GM19240 (cell line): ENCODE measurements around the gene MTG1.
A peak's percentile ranks its signal among the peaks of the same experiment; 100 is the strongest.
"Not testable (repeated sequence)": the region's sequence is repeated elsewhere in the genome, so short reads cannot be mapped to it uniquely, and the experiment has no call there.

ENCODE experiments used
- DNase-seq: peaks from one replicate; pipeline ENCODE4 v3.0.0; 2011; ENCODE audit warnings: low spot score; ENCODE audit not compliant: insufficient read length

The MTG1 gene

DNA sequence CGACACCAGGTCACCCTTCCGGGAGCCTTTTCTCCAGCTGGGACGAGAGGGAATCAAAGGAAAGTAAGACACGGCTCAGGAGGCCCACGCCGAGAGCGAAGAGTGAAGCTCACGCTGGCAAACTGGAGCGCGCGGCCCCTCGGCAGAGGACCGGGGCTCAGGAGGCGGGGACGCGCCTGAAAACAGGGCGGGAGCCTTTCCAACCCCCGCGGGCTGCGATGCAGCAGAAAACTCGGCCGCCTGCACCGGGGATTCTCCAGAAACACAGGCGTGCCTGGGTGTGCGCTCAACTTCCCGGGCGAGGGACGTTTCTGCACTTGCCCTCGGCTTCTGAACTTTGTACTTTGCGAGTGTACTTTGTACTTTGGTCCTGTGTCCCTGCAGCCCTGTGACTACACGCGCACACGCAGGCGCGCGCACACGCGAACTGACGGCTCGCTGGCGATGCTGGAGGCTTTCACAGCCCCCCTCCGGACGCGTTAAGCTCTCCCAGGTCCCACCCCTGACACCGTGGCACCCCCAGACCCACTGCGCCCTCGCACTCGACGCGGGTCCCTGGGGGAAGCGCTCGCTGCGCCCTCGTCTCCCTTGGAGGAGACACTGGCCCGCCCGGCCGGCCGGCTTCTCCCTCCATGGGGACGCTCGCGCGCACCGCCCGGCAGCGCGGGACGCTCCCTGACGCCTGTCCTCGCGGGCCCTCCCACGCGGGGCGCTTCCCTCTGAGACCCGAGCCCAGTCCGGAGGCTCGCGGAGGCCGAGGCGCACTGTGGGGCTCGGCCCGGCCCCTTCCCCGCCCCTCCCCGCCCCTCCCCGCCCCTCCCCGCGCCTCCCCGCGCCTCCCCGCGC, 15.5 kb upstream of the MTG1 start:
- DNase-seq, result no peak

DNA sequence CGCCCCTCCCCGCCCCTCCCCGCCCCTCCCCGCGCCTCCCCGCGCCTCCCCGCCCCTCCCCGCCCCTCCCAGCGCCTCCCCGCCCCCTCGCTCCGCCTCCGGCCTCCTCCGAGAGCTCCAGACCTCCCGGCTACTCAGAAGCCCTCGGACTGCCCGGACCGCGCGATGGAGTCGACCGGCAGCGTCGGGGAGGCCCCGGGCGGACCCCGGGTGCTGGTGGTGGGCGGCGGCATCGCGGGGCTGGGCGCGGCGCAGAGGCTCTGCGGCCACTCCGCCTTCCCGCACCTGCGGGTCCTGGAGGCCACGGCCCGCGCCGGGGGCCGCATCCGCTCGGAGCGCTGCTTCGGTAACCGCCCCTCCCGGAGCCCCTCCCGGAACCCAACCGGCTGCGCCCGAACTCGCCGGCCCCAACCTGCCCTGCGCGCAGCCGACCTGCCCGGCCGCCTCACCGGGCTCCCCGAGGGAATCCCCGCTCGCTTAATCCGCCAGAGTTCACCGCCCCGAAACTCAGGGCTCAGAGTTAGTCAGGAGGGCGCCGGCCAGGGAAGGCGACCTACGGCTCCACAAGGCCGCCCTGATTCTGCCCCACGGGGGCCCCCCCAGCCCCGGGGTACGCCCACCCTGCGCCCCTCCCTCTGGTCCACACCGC, 14.7 kb upstream of the MTG1 start, which contains the start of gene PAOX:
Gene PAOX, plus strand, starts transcription at position 111 of the 649 bp plus-strand sequence. Its CDS starts 55 bp downstream, at position 166.
- DNase-seq, result peak; percentile 67

DNA sequence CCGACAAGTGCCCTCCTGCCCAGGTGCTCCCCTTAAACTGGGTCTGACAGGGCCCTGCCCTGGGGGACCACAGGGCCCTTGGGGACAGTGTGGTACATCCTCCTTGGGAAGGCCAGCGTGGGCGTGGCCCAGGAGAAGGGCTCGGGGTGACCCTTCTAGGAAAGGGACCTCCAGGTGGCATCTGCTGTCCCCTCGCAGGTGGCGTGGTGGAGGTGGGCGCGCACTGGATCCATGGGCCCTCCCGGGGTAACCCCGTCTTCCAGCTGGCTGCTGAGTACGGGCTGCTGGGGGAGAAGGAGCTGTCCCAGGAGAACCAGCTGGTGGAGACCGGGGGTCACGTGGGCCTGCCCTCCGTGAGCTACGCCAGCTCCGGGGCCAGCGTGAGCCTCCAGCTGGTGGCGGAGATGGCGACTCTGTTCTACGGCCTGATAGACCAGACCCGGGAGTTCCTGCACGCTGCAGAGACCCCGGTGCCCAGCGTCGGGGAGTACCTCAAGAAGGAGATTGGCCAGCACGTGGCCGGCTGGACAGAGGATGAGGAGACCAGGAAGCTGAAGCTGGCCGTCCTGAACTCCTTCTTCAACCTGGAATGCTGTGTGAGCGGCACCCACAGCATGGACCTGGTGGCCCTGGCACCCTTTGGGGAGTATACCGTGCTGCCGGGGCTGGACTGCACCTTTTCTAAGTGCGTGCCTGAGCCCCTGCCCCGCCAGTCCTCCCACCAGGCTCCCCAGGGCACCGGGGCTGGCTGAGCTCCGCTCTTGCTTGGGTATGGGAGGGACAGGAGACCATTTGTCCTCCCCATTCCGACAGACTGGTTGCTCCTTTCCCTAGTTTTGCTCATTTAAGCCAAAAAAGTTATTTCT, 13.9 kb upstream of the MTG1 start:
- no peak for DNase-seq

DNA sequence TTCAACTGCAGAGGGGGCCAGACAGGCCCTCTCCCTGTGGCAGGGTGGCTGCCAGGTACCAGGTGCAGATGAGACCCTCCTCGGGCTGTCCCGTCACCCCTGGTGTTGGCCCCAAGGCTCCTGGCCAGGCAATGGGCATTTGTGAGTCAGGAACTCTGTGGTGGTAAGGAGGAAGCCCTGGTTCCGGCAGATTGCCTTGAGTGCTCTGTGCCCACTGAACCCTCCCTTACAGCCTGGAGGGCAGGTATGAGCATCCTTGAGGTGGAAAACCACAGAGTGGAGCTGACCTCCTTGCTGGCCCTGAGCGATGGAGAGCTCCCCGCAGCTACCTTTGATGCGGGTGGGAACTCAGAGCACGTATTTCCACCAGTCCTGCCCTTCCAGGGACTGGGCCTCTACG, 12.9 kb upstream of the MTG1 start:
- DNase-seq, result no peak

DNA sequence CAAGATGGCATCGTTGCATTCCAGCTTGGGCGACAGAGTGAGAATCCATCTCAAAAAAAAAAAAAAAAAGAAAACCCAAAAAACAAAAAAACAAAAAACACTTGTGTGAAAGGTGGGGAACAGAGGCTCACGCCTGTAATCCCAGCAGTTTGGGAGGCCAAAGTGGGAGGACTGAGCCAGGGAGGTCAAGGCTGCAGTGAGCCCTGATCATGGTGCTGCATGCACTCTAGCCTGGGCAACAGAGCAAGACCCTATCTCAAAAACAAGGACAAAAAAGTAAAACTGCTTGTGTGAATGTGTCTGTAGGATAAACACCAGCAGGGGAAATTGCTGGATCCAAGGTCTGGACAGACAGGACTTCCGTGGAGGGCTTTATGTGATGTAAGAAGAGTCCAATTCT, 10.4 kb upstream of the MTG1 start:
- DNase-seq, result no peak

DNA sequence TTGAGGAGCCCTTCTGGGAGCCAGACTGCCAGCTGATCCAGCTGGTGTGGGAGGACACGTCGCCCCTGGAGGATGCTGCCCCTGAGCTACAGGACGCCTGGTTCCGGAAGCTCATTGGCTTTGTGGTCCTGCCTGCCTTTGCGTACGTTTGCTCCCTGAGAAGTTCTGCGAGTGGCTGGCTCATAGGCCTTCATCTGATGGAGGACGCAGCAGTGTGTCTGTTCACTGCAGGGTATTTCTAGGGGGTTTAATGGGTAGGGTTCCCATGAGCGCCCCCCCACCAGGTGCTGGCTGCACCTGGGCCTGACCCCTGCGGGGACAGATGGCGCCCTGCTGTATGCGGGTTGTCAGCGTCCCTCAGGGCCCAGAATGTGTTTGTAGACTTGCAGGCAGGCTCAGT, 9.9 kb upstream of the MTG1 start:
- DNase-seq, result no peak

DNA sequence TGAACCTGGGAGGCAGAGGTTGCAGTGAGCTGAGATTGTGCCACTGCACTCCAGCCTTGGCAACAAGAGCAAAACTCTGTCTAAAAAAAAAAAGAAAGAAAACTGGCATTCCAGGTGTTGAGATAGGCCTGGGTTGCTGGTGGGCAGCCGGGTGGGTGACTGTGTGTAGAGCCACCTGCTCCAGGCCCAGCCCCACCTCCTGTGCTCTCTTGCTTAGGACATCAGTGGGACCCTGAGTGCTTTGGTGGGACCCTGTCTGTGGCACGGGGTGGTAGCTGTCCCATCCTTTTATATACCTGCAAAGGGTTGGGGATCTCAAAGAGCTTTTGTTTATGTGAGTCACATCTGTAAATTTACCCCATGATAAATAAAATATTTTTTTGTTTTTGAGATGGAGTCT, 8.7 kb upstream of the MTG1 start:
- no peak for DNase-seq

DNA sequence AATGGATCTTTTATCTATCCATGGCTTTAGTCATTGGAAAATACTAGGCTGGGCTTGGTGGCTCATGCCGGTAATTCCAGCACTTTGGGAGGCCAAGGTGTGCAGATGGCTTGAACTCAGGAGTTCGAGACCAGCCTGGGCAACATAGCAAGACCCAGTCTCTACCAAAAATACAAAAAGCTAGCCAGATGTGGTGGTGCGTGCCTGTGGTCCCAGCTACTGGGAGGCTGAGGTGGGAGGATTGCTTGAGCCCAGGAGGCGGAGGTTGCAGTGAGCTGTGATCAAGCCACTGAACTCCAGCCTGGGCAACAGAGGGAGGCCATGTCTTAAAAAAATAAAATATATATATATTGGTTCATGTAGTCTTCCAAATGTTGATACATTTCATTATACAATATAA, 7.0 kb upstream of the MTG1 start:
- DNase-seq, result not testable (repeated sequence)

DNA sequence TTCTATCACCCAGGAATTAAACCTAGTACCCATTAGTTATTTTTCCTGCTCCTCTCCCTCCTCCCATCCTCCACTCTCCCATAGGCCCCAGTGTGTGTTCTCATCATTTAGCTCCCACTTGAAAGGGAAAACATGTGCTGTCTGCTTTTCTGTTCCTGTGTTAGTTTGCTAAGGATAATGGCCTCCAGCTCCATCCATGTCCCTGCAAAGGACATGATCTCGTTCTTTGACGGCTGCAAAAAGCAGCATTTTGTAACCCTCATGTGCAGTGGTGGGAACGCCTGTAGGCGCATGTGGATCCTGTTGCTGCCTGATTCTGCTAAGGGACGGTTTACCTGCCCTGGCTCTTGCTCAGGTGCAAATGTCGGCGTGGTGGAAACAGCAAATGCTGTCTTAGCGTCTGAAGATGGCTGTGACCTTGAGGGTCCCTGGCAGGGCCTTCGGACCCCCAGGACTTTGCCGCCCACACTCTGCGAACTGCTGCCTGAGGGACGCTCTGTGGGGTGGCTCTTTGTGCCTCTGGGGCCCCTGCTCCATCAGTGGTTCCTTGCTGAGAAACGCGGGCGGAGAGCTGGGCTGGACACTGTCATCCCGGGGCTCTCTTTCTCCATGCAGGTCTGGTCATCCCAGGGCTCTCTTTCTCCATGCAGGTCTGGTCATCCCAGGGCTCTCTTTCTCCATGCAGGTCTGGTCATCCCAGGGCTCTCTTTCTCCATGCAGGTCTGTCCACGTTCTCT, 5.6 kb upstream of the MTG1 start:
- no peak for DNase-seq

DNA sequence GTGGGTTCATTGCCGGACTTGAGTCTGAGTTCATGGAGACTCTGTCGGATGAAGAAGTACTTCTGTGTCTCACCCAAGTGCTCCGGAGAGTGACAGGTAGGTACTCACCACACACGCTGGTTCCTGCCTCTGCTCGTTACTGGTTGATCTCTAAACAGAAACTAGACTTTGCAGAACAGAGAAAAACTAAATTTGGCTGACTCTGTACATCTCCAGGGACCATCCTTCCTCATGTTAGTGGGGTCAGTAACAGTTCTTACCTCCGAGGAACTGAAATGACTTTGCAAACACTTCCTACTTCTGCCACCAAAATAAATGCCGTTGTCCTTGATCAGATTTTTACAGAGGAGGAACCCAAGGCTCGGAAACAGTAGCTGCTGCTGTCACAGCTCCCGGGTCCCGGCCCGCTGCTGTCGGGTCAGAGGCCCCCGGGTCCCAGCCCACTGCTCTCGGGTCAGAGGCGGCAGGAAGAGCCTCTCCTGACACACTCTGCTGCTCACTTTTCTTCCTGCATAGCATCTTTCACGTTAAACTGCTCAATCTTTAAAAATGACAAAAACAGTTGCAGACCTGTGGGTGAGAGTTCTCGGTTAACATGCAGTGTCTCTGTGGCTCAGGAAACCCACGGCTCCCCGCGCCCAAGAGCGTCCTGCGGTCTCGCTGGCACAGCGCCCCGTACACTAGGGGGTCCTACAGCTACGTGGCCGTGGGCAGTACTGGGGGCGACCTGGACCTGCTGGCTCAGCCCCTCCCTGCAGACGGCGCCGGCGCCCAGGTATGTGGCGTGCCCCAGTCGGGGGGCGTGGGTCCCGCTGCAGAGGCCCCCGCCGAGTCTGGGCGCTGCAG, 4.8 kb upstream of the MTG1 start:
- DNase-seq, result peak; percentile 63

DNA sequence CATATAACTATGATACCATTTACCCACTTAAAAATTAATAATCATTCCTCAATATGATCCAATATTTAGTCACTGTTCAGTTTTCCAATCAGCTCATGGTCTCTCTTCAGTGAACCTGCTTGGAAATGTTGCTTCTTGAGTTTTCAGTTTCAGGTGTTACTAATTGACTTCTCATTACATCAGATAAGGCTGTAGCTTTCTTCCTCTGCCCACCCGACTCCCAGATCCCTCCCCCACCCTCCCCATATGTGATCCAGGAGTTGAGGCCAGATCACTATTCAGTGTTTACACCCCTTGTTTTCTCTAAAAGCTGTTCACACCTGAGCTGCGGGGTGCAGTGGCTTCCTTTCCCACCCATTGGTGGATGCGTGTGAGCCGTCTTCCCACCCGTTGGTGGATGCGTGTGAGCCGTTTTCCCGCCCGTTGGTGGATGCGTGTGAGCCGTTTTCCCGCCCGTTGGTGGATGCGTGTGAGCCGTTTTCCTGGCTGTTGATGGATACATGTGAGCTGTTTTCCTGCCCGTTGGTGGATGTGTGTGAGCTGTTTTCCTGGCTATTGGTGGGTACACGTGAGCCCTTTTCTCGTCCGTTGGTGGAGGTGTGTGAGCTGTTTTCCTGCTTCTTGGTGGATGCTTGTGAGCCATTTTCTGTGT, 3.2 kb upstream of the MTG1 start:
- no peak for DNase-seq

DNA sequence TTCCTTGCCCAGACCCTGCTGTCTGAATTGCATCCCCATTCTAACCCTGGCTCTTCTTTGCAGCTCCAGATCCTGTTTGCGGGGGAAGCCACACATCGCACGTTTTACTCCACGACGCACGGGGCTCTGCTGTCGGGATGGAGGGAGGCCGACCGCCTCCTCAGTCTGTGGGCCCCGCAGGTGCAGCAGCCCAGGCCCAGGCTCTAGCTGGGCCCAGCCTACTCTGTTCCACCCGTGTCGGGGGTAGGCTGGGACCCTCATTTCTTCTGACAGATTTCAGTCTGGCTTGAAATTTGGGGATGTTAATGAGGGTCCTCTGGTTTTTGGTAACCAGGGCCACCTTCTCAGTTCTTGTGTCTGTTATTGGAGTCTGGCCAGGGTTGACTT, 2.7 kb upstream of the MTG1 start:
- DNase-seq, result no peak

DNA sequence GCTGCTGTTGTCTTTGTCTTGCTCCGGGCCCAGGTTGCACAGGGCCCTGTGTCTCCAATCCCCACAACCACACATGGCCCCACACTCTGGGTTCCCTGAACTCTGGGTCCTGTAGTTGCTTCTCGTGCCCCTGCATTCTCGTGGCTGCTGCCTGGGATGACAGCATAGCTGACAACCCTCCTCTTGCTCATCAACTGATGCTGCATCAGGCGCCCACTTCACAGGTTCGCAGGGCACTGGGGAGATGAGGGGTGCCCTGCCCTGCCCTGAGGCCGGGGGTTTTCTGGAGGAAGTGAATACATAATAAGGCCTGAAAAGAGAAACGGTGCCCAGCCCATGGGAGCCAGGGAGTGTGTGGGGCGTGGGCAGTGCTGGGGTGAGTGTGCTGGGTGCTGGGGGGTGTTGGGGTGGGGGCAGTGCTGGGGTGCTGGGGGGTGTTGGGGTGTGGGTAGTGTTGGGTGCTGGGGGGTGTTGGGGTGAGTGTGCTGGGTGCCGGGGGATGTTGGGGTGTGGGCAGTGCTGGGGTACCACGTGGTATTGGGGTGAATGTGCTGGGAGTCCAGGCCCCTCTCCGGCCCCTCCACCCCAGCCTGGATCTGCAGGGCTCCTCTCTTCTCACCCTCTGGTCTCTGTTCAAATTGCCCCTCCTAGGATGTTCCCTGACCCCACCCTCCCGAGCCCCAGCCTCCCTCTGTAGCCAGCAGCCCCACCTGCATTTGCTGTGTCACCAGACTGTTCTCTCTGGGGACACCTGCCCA, 2.0 kb upstream of the MTG1 start:
- DNase-seq, result no peak

DNA sequence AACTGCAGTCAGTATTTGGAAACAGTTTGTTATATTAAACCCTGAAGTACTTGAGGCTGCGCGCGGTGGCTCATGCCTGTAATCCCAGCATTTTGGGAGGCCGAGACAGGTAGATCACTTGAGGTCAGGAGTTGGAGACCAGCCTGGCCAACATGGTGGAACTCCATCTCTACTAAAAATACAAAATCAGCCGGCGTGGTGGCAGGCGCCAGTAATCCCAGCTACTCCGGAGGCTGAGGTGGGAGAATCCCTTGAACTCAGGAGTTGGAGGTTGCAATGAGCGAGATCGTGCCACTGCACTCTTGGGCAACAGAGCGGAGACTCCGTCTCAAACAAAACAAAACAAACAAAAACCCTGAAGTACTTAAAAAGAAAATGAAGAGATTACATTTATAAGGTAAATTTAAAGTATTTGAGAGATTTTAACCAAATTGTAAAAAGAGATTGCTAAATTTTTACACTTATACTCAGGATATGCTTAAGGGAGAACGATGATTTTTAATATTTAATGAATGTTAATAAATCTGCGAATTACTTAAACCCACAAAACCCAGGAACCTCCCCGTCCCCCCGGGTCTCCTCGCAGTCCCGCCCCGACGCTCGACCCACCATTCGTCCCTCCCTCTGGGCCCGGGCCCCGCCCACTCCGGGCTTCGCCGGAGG, 425 bp upstream of the MTG1 start:
- no peak for DNase-seq

DNA sequence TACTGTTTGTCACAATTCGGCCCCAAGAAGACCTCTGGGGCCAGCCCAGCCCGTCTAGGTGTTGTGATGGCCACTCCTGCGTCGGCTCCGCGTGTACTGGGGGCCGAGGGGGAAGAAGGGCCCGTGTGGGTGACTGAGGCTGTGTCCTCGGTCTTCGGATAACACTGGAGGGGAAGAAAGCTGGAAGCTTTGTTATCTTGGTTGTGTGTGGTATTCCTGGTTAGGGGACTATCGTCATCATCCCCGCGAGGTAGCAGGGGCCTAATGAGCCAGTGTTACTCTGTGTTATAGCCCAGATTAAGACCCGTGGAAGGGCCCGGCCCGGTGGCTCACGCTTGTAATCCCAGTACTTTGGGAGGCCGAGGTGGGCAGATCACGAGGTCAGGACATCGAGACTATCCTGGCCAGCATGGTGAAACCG, 854 bp downstream of the MTG1 start:
- no peak for DNase-seq

DNA sequence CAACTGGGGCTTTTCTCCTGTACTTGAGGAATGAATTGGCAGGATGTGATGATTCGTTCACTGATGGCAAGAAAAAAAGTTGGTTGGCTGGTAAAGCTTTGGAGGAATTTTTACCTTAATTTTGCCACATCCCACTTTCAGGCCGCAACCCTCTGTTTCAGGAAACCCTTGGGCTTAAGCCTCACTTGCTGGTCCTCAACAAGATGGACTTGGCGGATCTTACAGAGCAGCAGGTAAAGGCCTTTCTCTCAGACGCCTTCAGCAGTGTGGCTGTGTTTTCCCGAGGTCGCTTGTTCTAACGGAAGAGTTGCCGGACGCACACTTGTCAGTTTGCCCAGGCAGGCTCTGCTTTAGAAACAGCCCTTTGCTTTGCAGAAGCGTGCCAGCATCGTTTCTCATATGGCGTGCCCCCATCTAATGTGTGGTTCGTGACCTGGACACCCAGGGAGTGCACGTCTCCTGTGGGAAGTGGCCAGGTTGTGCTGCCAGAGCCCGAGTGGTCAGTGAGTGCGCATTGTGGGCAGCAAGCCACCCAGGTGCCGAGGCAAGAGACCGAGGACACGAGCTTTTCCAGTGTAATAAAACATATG, 2.2 kb downstream of the MTG1 start:
- DNase-seq, result no peak

DNA sequence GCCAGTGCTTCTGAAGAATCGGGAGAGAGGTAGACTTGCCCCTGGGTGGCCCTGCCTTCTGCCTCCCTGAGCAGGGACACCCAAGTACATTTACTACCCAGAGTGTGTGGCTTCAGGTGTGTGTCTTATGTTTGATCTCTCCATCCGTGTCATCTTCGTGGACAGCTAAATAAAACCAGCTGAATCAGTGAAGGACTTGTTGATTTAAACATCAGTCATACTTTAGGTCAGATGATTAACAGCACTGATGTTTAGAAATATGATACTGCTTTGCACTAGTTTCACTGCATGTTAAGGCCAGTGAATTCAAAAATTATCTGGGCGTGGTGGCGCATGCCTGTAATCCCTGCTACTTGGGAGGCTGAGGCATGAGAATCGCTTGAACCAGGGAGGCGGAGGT, 4.0 kb downstream of the MTG1 start:
- no peak for DNase-seq

DNA sequence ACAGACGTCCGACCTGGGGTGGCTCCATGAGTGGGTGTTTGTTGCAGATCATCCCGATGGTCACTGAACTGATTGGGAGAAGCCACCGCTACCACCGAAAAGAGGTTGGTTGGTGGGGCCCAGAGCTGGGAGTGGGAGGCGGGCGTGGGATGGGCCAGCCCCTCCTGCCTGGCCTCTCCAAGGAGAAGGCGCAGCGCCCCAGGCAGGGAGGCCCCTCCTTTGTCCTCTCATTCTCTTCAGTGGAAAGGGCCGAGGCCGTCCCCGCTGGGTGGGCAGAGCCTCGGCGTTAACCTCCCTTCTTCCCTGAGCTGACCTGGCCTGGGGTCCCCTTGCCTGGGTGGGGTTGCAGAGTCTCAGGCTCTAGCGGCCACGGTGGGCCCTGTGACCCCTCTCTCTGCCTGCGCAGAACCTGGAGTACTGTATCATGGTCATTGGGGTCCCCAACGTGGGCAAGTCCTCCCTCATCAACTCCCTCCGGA, 5.2 kb downstream of the MTG1 start:
- no peak for DNase-seq
